ENCODE measurements around the gene ACTN2.

Gene ACTN2

DNA sequence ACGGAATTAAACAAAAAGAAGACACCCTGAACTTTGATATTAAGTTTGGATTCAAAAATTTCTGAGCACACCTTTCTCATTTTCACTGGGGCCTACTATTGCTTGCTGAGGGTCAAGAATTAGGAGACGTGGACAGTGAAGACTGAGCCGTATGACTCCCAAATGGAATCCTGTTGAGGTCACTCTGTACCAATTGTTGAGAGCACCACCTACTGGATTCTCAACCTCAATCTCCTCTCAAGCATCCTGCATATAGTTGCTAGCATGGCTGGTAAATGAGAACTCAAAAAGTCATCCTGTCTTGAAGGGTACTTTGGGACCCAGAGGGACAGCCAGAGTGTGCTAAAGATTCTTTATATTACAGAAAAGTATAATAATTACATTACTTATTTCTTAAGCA, 88.6 kb downstream of the ACTN2 start:
- no peak for DNase-seq (ENCODE audit: low read depth)

GRCh38 chr1:236779312-236779711, 93.0 kb downstream of the ACTN2 start:
- no peak for DNase-seq (ENCODE audit: low read depth)

DNA sequence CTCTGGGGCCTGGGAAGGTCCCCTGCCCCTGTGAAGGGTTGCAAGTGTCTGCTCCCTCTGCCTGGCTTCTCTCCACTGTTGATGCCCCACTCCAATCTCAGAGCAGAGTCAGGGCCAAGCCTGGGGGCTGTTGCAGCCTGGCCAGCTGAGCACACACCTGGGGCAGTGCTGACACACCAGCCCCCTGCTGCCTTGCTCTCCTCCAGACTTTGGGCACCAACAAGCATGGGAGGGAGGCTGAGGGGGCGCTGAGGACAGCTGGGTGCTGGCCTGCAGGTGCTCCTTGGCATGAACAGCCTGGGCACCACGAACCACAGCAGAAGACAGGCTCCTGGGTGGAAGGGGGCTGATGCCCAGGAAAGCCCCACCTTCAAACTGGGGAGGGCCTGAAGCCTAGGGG, 99.2 kb downstream of the ACTN2 start:
- no peak for DNase-seq (ENCODE audit: low read depth)

DNA sequence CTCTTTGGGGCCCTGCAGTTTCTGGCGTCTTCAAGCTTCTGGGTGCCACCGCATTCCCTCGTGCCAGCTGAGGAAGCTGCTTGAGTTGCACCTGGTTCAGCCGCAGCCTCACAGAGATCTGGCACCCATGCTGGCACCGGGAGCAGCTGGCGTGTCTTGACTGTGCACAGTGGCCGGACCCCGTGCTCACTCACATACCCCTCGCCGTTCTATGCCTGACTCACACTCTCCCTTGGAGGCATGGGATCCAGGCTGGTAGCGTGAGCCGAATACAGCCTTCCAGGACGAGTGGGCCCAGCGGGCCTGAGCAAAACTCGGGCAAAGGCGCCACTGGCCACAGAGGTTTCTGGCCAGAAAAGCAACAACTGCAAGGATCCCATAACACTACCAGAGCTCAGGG, 100.2 kb downstream of the ACTN2 start:
- no peak for DNase-seq (ENCODE audit: low read depth)

DNA sequence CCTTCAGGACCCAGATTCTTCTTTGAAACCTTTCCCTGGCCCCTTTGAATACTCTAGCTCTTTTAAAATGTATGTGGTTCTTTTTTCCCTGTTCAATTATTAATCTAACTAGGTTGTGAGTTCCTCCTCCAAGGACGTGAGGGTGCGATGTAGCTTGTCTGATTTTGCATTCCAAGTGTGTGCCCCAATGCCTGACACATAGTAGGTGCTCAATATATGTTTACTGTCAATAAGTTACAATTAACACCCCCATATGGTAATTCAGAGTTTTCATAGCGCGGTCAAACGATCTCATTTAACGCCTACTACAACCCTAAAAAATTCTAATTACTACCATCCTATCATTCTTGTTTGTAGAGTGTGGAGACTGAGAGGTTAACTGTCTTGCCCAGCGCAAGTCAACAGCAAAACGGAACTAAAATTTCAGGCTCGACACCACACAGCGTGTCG, 108.3 kb downstream of the ACTN2 start:
- no peak for DNase-seq (ENCODE audit: low read depth)

GRCh38 chr1:236795035-236795756, 108.9 kb downstream of the ACTN2 start, which contains the start of gene MTR:
MTR (plus strand) TSS chr1:236795292; CDS start chr1:236795704, 412 bp downstream.
- peak; percentile 92 for DNase-seq (ENCODE audit: low read depth)

DNA sequence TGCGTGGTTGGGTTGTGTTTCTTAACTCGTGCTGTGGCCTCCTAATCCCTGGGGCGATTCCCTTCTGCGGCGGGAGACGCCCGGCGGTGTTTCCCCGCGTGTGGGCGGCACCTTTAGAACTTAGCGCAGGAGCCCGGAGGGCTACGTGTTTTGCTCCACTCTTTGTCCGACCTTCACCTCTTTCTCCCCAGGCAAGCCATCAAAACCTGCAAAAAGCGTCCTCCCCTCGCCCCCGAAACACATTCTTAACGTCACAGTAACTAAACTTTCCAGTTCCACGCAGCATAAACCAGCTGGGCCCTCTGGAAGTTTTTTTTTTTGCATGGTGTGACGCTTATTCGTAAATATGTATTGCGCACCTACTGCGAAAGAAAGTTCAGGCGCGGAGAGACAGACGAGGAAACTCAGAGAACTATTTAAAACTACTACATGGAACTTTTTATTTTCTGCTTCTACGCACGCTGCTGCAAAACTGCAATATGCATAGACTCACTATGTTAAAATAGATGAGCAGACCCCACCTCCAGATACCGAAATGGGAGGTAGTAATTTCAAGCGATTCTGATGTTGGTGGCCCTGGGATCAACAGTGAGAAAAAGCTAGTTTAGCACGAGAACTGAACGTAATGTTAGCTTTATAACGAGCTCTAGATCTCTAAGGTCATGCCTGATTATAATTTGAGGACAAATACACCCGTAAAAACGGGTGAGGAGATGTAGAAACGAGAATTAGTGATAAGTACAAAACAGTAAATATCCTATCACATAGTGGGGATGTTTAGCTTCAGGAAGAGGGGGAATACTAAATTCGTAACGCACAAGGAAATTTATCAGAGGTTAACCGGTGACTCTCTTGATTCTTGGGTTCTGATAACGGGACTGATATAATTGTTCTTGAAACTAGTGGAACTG, 109.7 kb downstream of the ACTN2 start:
- DNase-seq (ENCODE audit: low read depth): peak; percentile 69

GRCh38 chr1:236799001-236799400, 112.7 kb downstream of the ACTN2 start:
- no peak for DNase-seq (ENCODE audit: low read depth)

- DNase-seq (ENCODE audit: low read depth): no peak
Observed at GRCh38 chr1:236800002-236800620, 113.8 kb downstream of the ACTN2 start.

- no peak for DNase-seq (ENCODE audit: low read depth)
Observed at GRCh38 chr1:236800623-236801022, 114.3 kb downstream of the ACTN2 start.

- no peak for DNase-seq (ENCODE audit: low read depth)
Observed at GRCh38 chr1:236802264-236802663, 116.0 kb downstream of the ACTN2 start.

GRCh38 chr1:236806634-236807033, 120.3 kb downstream of the ACTN2 start:
- DNase-seq (ENCODE audit: low read depth): no peak

GRCh38 chr1:236808005-236808404, 121.7 kb downstream of the ACTN2 start:
- no peak for DNase-seq (ENCODE audit: low read depth)

- no peak for DNase-seq (ENCODE audit: low read depth)
Observed at GRCh38 chr1:236808564-236809130, 122.3 kb downstream of the ACTN2 start.

GRCh38 chr1:236809148-236809547, 122.8 kb downstream of the ACTN2 start:
- no peak for DNase-seq (ENCODE audit: low read depth)

GRCh38 chr1:236810018-236810417, 123.7 kb downstream of the ACTN2 start:
- no peak for DNase-seq (ENCODE audit: low read depth)

DNA sequence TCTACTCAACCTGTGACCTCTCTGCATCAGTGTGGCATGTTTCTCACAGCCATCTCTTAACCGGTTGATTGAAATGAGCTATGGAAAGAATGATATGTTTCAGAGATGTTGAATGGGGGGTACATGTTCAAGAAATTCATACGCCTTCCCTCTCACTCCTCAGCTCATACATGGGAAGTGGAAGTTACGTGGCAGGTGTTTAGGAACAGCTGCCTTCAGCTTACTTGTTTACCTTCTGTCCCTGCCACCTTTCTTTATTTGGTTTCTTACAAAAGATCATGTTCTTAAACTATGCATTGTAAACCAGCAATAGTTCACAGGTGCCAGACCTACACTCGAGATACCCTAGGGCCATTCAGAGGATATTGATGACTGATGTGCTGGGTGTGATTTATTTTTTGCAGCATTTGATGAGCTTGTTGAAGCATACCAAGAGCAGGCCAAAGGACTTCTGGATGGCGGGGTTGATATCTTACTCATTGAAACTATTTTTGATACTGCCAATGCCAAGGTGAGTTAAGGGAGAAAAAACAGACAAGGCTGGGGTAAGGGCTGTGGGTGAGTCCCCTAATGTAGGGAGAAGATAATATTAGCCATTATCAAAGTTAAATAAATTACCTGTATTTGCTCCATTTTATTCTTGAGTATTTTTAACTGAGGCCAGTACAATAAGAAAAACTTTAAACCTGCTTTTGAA, 126.2 kb downstream of the ACTN2 start:
- DNase-seq (ENCODE audit: low read depth): no peak

Data from activated T-cell treated with anti-CD3 and anti-CD28 coated beads for 48 hours (primary cell).